Neural cell (in vitro differentiated cells): ENCODE data around the gene PRMT5.
"Not testable (repeated sequence)": the region's sequence is repeated elsewhere in the genome, so short reads cannot be mapped to it uniquely, and the experiment has no call there.

Experiments used
- EP300 ChIP-seq: fragments of 450-650 bp; conservative IDR thresholded peaks from 2 replicates; pipeline ENCODE4 v1.6.1; 2014; ENCODE audit warnings: antibody characterized with exemption, mild to moderate bottlenecking, moderate library complexity; ENCODE audit not compliant: poor library complexity, severe bottlenecking
- EZH2 ChIP-seq: fragments of 200-600, 300-800 bp; shearing (Covaris generic), sonication (generic); IDR thresholded peaks from 2 replicates; pipeline ENCODE4 v1.6.1; 2014; ENCODE audit warnings: antibody characterized with exemption, low read length, borderline replicate concordance, mild to moderate bottlenecking; ENCODE audit not compliant: insufficient read depth, poor library complexity, severe bottlenecking
- POLR2AphosphoS5 ChIP-seq: IDR thresholded peaks from 2 replicates; pipeline ENCODE4 v1.6.1; 2012
- RAD21 ChIP-seq: fragments of 450-650 bp; conservative IDR thresholded peaks from 2 replicates; pipeline ENCODE4 v1.6.1; 2014; ENCODE audit warnings: antibody characterized with exemption, mild to moderate bottlenecking, moderate library complexity
- TF ChIP-seq, protein P1 (sequence below): fragments of 450-650 bp; IDR thresholded peaks from 2 replicates; pipeline ENCODE4 v1.5.1; 2014; ENCODE audit warnings: antibody characterized with exemption, mild to moderate bottlenecking, moderate library complexity; ENCODE audit not compliant: poor library complexity, severe bottlenecking
- TF ChIP-seq, protein P2 (sequence below): IDR thresholded peaks from 2 replicates; pipeline ENCODE4 v1.6.1; 2012; ENCODE audit warnings: borderline replicate concordance

DNA sequence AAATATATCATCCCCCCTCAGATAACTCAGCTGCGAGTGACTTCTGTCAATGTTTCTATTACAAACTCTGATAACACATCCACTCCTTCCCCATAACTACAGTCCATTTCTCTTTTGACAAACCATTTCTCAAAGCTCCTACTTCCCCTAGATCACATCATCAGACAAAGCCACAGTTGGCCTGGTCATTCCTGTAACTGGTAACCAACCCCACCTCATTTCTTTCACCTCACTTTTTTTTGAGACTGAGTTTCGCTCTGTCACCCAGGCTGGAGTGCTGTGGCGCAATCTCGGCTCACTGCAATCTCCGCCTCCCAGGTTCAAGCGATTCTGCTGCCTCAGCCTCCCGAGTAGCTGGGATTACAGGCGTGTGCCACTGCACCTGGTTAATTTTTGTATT lies 22.6 kb upstream of the PRMT5 start:
- TF ChIP-seq, protein P1, sequence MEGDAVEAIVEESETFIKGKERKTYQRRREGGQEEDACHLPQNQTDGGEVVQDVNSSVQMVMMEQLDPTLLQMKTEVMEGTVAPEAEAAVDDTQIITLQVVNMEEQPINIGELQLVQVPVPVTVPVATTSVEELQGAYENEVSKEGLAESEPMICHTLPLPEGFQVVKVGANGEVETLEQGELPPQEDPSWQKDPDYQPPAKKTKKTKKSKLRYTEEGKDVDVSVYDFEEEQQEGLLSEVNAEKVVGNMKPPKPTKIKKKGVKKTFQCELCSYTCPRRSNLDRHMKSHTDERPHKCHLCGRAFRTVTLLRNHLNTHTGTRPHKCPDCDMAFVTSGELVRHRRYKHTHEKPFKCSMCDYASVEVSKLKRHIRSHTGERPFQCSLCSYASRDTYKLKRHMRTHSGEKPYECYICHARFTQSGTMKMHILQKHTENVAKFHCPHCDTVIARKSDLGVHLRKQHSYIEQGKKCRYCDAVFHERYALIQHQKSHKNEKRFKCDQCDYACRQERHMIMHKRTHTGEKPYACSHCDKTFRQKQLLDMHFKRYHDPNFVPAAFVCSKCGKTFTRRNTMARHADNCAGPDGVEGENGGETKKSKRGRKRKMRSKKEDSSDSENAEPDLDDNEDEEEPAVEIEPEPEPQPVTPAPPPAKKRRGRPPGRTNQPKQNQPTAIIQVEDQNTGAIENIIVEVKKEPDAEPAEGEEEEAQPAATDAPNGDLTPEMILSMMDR, result not testable (repeated sequence)
- not testable (repeated sequence) for TF ChIP-seq EP300, EZH2, RAD21, POLR2AphosphoS5
- TF ChIP-seq, protein P2, sequence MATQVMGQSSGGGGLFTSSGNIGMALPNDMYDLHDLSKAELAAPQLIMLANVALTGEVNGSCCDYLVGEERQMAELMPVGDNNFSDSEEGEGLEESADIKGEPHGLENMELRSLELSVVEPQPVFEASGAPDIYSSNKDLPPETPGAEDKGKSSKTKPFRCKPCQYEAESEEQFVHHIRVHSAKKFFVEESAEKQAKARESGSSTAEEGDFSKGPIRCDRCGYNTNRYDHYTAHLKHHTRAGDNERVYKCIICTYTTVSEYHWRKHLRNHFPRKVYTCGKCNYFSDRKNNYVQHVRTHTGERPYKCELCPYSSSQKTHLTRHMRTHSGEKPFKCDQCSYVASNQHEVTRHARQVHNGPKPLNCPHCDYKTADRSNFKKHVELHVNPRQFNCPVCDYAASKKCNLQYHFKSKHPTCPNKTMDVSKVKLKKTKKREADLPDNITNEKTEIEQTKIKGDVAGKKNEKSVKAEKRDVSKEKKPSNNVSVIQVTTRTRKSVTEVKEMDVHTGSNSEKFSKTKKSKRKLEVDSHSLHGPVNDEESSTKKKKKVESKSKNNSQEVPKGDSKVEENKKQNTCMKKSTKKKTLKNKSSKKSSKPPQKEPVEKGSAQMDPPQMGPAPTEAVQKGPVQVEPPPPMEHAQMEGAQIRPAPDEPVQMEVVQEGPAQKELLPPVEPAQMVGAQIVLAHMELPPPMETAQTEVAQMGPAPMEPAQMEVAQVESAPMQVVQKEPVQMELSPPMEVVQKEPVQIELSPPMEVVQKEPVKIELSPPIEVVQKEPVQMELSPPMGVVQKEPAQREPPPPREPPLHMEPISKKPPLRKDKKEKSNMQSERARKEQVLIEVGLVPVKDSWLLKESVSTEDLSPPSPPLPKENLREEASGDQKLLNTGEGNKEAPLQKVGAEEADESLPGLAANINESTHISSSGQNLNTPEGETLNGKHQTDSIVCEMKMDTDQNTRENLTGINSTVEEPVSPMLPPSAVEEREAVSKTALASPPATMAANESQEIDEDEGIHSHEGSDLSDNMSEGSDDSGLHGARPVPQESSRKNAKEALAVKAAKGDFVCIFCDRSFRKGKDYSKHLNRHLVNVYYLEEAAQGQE, result not testable (repeated sequence)
